K562 (cell line): ENCODE measurements around the gene CAMK2A. TPM values are rescaled to one million over a fixed set of nuclear protein-coding genes. Genes with fewer than 3 reads are reported as not detected.

Experiments
- ATAC-seq: fragments of 200-7000 bp; cut with Tn5 transposase; 3 replicates; pipeline ENCODE4 v1.9.1; 2020; ENCODE audit warnings: moderate library complexity
- BruUV-seq: library from RNA; stranded (reverse); fragments of 400-500 nt; replicated peaks from 2 replicates; lab custom pipeline; 2021; lab: Mats Ljungman, UMichigan
- CTCF ChIA-PET: fragments of 300-600 bp; formaldehyde crosslinking; extraction: SDS; loops from one replicate; lab custom pipeline; 2021; ENCODE audit warnings: low intra/inter-chr PET ratio; lab: Yijun Ruan, JAX
- POLR2A ChIA-PET: fragments of 300-600, 350-650 bp; sonication (Branson Sonifier 250); formaldehyde crosslinking; extraction: SDS; loops from one replicate; lab custom pipeline; 2021; ENCODE audit warnings: antibody characterized with exemption, inconsistent platforms; lab: Yijun Ruan, JAX
- DNase-seq, 4 experiments: peaks; one replicate each; pipeline versions ENCODE4 v3.0.0 to v3.0.0-alpha.2; 2011 to 2018; ENCODE audit warnings: low spot score in 3 of 4, mixed read lengths in 3 of 4; ENCODE audit errors: extremely low read depth in 1 of 4
- FAIRE-seq: peaks from 2 replicates; lab custom pipeline; 2011; peaks lifted over from hg19 to GRCh38; lab: Jason Lieb, UNC
- H2AFZ ChIP-seq: 2 replicates; pipeline ENCODE4 v1.6.0; 2011; ENCODE audit warnings: low read depth, low read length, control low read depth, inconsistent platforms
- H3K27ac ChIP-seq: fragments of 200-600 bp; 3 replicates; pipeline ENCODE4 v1.8.0; 2011; ENCODE audit warnings: low read depth, mild to moderate bottlenecking, control low read depth, inconsistent platforms, low read length, moderate library complexity, mixed read lengths; ENCODE audit errors: extremely low read depth
- H3K27me3 ChIP-seq, 2 experiments: fragments of 300-600 bp in 1 of 2; 2 replicates in 1 of 2; 3 replicates in 1 of 2; pipeline versions ENCODE4 v1.6.0 to v1.8.0; 2011; ENCODE audit warnings: inconsistent platforms in 2 of 2, low read length in 2 of 2, mild to moderate bottlenecking in 1 of 2, mixed read lengths in 1 of 2, moderate library complexity in 1 of 2; ENCODE audit not compliant: control insufficient read depth in 2 of 2, insufficient read depth in 2 of 2
- H3K36me3 ChIP-seq: fragments of 300-600 bp; 3 replicates; pipeline ENCODE4 v1.8.0; 2011; ENCODE audit warnings: mild to moderate bottlenecking, low read length, inconsistent platforms; ENCODE audit not compliant: control insufficient read depth, insufficient read depth
- H3K4me1 ChIP-seq, 2 experiments: fragments of 200-600 bp in 1 of 2; replicated peaks in 1 of 2; 2 replicates in 1 of 2; 3 replicates in 1 of 2; pipeline versions ENCODE4 v1.5.1 to v1.8.0; 2011; ENCODE audit warnings: inconsistent platforms in 2 of 2, low read length in 2 of 2, mild to moderate bottlenecking in 1 of 2, mixed read lengths in 1 of 2, moderate library complexity in 1 of 2; ENCODE audit not compliant: control insufficient read depth in 2 of 2, insufficient read depth in 2 of 2
- H3K4me2 ChIP-seq: 2 replicates; pipeline ENCODE4 v1.6.1; 2011; ENCODE audit warnings: low read length, control low read depth, inconsistent platforms, mixed read lengths; ENCODE audit not compliant: insufficient read depth
- H3K4me3 ChIP-seq: fragments of 200-600 bp; sonication (generic), shearing (Covaris generic); 2 replicates; pipeline ENCODE4 v1.5.1; 2016; ENCODE audit warnings: control low read depth, inconsistent platforms
- H3K79me2 ChIP-seq: fragments of 200-600 bp; 3 replicates; pipeline ENCODE4 v1.8.0; 2011; ENCODE audit warnings: low read length, inconsistent platforms; ENCODE audit not compliant: control insufficient read depth, insufficient read depth
- H3K9ac ChIP-seq, 2 experiments: 2 replicates each; pipeline versions ENCODE4 v1.6.0 to v1.6.1; 2011; ENCODE audit warnings: low read depth in 2 of 2, low read length in 2 of 2, control low read depth in 1 of 2, inconsistent platforms in 1 of 2, mild to moderate bottlenecking in 1 of 2, mixed read lengths in 1 of 2; ENCODE audit not compliant: insufficient read depth in 1 of 2
- H3K9me1 ChIP-seq: one replicate; pipeline ENCODE4 v1.6.0; 2011; ENCODE audit warnings: inconsistent platforms, mild to moderate bottlenecking, low read length, moderate library complexity; ENCODE audit not compliant: control insufficient read depth, insufficient read depth
- H3K9me3 ChIP-seq: replicated peaks from 2 replicates; pipeline ENCODE4 v1.5.1; 2011; ENCODE audit warnings: low read depth, low read length, inconsistent platforms; ENCODE audit not compliant: control insufficient read depth, insufficient read depth
- H4K20me1 ChIP-seq: replicated peaks from 2 replicates; pipeline ENCODE4 v1.6.1; 2011; ENCODE audit warnings: low read length, inconsistent platforms, mixed read lengths; ENCODE audit not compliant: control insufficient read depth, insufficient read depth
- KAT7 ChIP-seq: sonication (generic); formaldehyde crosslinking; IDR thresholded peaks from 2 replicates; pipeline ENCODE4 v1.8.0; 2022; ENCODE audit warnings: missing genetic modification reagents, mild to moderate bottlenecking, borderline replicate concordance
- MECOM ChIP-seq: fragments of 250-450 bp; sonication (Bioruptor Pico); IDR thresholded peaks from 2 replicates; pipeline ENCODE4 v1.8.0; 2022; ENCODE audit warnings: inconsistent platforms
- NCOA4 ChIP-seq: fragments of 450-650 bp; IDR thresholded peaks from 2 replicates; pipeline ENCODE4 v1.6.1; 2018; ENCODE audit warnings: mild to moderate bottlenecking; ENCODE audit not compliant: partially characterized antibody
- SLC30A9 ChIP-seq: fragments of 250-450 bp; sonication (Bioruptor Pico); IDR thresholded peaks from 2 replicates; pipeline ENCODE4 v1.8.0; 2022; ENCODE audit warnings: mild to moderate bottlenecking, moderate library complexity
- TOE1 ChIP-seq, 2 experiments: fragments of 450-650 bp in 1 of 2; sonication (generic) in 1 of 2; formaldehyde crosslinking in 1 of 2; IDR thresholded peaks; 2 replicates each; pipeline versions ENCODE4 v1.7.1 to v1.8.0; 2016 to 2022; ENCODE audit warnings: borderline replicate concordance in 2 of 2, mild to moderate bottlenecking in 2 of 2, antibody characterized with exemption in 1 of 2, inconsistent platforms in 1 of 2, low read depth in 1 of 2, missing genetic modification reagents in 1 of 2, moderate library complexity in 1 of 2
- WGBS: fragments of 100-300 bp; shearing (Covaris generic); methylation state at CpG from one replicate; pipeline ENCODE4 v1.1.6; 2016; ENCODE audit warnings: low coverage, mixed read lengths; ENCODE audit not compliant: insufficient coverage; ENCODE audit errors: missing lambda C conversion rate; 5-methylcytosine and 5-hydroxymethylcytosine counted together
- in situ Hi-C: fragments of 300-500 bp; cut with MboI; formaldehyde crosslinking; loops from 4 replicates; pipeline ENCODE4 v1.15.0; 2018; ENCODE audit warnings: inconsistent platforms, mixed read lengths
- intact Hi-C: fragments of 100-400 bp; cut with micrococcal nuclease; formaldehyde crosslinking; loops from 2 replicates; pipeline ENCODE4 v1.14.2; 2022
- polyA plus RNA-seq, 8 experiments: library from polyadenylated mRNA; depleted of rRNA in 4 of 8; stranded (reverse) in 5 of 8; unstranded in 3 of 8; fragments of >200 nt; fragmentation: Nextera tagmentation in 2 of 8; fragmentation: Illumina TruSeq in 1 of 8; extraction: Ambion mirVana in 2 of 8; extraction: Trizol in 1 of 8; gene quantifications; 2 replicates each; pipeline versions ENCODE4 v1.2.1 to v1.2.3, GENCODE V29; 2011 to 2014; ENCODE audit warnings: inconsistent platforms in 1 of 8, missing spikeins in 1 of 8
- total RNA-seq, 7 experiments: library from RNA; depleted of rRNA in 6 of 7; stranded (reverse); fragments of >200 nt in 6 of 7; fragmentation: Illumina TruSeq in 2 of 7; extraction: Trizol in 2 of 7; gene quantifications; 2 replicates each; pipeline versions ENCODE4 v1.2.1 to v1.2.3, GENCODE V29; 2011 to 2021; ENCODE audit warnings: low replicate concordance in 1 of 7
- TF ChIP-seq, protein P1 (sequence below), 2 experiments: fragments of 450-650 bp in 1 of 2; sonication (generic) in 1 of 2; formaldehyde crosslinking in 1 of 2; IDR thresholded peaks; 2 replicates each; pipeline versions ENCODE4 v1.7.1 to v1.9.0; 2016 to 2022; ENCODE audit warnings: inconsistent platforms in 1 of 2, mild to moderate bottlenecking in 1 of 2, missing genetic modification reagents in 1 of 2
- TF ChIP-seq, protein P2 (sequence below): sonication (generic); formaldehyde crosslinking; IDR thresholded peaks from 2 replicates; pipeline ENCODE4 v1.8.1; 2023; ENCODE audit warnings: mild to moderate bottlenecking, missing genetic modification reagents

Gene CAMK2A
- total and polyA plus RNA-seq, 9 of the 15 experiments (the other 6 are each of a cell fraction or from before 2014, with no cell fraction given), result 0.01 to 0.18 (median 0.04) TPM; not detected in 6

DNA sequence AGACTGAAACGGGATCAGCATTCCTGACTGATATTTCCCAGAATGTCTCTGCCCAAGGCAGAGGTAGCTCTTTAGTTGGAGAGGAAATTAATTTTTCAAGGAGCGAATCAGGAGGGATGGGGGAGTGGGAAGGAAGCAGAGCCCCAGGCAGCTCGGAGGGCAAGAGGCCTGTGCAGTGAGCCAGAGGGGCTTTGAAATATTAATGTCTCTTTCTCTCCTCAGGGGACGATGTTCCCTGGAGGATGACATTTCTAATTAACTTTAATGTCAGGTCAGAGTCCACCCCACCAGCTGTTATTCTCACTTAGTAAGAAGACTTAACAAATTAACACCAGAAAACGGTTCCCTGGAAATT is 54.1 kb downstream of the CAMK2A start:
- no peak overlapping the region for H3K4me2 ChIP-seq
- H3K27ac ChIP-seq, result no peak overlapping the region
- H4K20me1 ChIP-seq, result no peaks in the 10 kb centered on the region; the same call in 1 of the 2 replicates
- TF ChIP-seq MECOM (CRISPR knock-in tag) (no peak), TOE1 (IDR thresholded peaks at IDR 0.05; ENCODE audit: borderline replicate concordance) (no peak), TOE1 (CRISPR knock-in tag; IDR thresholded peaks at IDR 0.05; ENCODE audit: borderline replicate concordance, low read depth) (no peak), SLC30A9 (CRISPR knock-in tag) (no peak), NCOA4 (no peak), KAT7 (no peak)
- TF ChIP-seq, protein P1, sequence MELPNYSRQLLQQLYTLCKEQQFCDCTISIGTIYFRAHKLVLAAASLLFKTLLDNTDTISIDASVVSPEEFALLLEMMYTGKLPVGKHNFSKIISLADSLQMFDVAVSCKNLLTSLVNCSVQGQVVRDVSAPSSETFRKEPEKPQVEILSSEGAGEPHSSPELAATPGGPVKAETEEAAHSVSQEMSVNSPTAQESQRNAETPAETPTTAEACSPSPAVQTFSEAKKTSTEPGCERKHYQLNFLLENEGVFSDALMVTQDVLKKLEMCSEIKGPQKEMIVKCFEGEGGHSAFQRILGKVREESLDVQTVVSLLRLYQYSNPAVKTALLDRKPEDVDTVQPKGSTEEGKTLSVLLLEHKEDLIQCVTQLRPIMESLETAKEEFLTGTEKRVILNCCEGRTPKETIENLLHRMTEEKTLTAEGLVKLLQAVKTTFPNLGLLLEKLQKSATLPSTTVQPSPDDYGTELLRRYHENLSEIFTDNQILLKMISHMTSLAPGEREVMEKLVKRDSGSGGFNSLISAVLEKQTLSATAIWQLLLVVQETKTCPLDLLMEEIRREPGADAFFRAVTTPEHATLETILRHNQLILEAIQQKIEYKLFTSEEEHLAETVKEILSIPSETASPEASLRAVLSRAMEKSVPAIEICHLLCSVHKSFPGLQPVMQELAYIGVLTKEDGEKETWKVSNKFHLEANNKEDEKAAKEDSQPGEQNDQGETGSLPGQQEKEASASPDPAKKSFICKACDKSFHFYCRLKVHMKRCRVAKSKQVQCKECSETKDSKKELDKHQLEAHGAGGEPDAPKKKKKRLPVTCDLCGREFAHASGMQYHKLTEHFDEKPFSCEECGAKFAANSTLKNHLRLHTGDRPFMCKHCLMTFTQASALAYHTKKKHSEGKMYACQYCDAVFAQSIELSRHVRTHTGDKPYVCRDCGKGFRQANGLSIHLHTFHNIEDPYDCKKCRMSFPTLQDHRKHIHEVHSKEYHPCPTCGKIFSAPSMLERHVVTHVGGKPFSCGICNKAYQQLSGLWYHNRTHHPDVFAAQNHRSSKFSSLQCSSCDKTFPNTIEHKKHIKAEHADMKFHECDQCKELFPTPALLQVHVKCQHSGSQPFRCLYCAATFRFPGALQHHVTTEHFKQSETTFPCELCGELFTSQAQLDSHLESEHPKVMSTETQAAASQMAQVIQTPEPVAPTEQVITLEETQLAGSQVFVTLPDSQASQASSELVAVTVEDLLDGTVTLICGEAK (IDR thresholded peaks at IDR 0.05), result no peak
- TF ChIP-seq, protein P1 (CRISPR knock-in tag; IDR thresholded peaks at IDR 0.05), result no peak
- TF ChIP-seq, protein P2, sequence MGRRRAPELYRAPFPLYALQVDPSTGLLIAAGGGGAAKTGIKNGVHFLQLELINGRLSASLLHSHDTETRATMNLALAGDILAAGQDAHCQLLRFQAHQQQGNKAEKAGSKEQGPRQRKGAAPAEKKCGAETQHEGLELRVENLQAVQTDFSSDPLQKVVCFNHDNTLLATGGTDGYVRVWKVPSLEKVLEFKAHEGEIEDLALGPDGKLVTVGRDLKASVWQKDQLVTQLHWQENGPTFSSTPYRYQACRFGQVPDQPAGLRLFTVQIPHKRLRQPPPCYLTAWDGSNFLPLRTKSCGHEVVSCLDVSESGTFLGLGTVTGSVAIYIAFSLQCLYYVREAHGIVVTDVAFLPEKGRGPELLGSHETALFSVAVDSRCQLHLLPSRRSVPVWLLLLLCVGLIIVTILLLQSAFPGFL (CRISPR knock-in tag), result no peak
- POLR2A ChIA-PET, result no interaction called here
- no peaks in the 10 kb centered on the region for H3K79me2 ChIP-seq
- WGBS, result 18% methylated on average over 5 of the region's 5 CpGs
- no peak for DNase-seq
- no peaks in the 10 kb centered on the region for H3K9me3 ChIP-seq
- H3K4me1 ChIP-seq, result no peaks in the 10 kb centered on the region
- peaks cover 7 to 32% of the 10 kb centered on the region in 2 experiments; a peak in 3 of 5 replicates for H3K27me3 ChIP-seq
- no peaks in the 10 kb centered on the region for H3K36me3 ChIP-seq
- BruUV-seq, result no TSS peak
- CTCF ChIA-PET, result no interaction called here
- in situ Hi-C loops, result no loop called here
- no peak for ATAC-seq
- intact Hi-C loops, result no loop called here
- no peak overlapping the region for H2AFZ ChIP-seq
- H3K9ac ChIP-seq, result no peak overlapping the region
- H3K4me3 ChIP-seq, result no peak overlapping the region
- H3K9me1 ChIP-seq, result no peaks in the 10 kb centered on the region
- no peak for FAIRE-seq
